Measurements from ENCODE around the gene PRAME.

PRAME gene

GRCh38 chr22:22526125-22526912 is 32.7 kb downstream of the PRAME start:
- no peaks in the 10 kb centered on the region for H3K9me3 ChIP-seq (ENCODE audit: control insufficient read depth, low read length)
- no peak overlapping the region for H2AFZ ChIP-seq (ENCODE audit: low read depth, low read length)
- no peak overlapping the region for H2BK15ac ChIP-seq (ENCODE audit: low read depth, poor library complexity, severe bottlenecking)
- H3K14ac ChIP-seq (ENCODE audit: low read length in 2 of 2), result no peak overlapping the region
- H2BK12ac ChIP-seq (ENCODE audit: low read length in 2 of 2), result no peak overlapping the region
- no peak overlapping the region for H3K18ac ChIP-seq (ENCODE audit: low read depth in 1 of 2, low read length in 2 of 2)
- no peak overlapping the region for H3K27ac ChIP-seq (ENCODE audit: low read length, poor library complexity, severe bottlenecking)
- H3K27me3 ChIP-seq (ENCODE audit: control insufficient read depth in 1 of 2, insufficient read depth in 1 of 2, low read length in 2 of 2), result peaks cover 5 to 12% of the 10 kb centered on the region in 2 experiments
- H3K4ac ChIP-seq (ENCODE audit: low read depth in 1 of 2, low read length in 2 of 2), result no peak overlapping the region
- H4K8ac ChIP-seq (ENCODE audit: low read length), result no peak overlapping the region
- no peaks in the 10 kb centered on the region for H3K4me1 ChIP-seq (ENCODE audit: control insufficient read depth, insufficient read depth, low read depth, low read length)
- no peak overlapping the region for H2AK5ac ChIP-seq (ENCODE audit: low read length, severe bottlenecking)
- no peak overlapping the region for H2BK5ac ChIP-seq (ENCODE audit: low read depth, low read length, poor library complexity, severe bottlenecking)
- no peak overlapping the region for H3K4me2 ChIP-seq (ENCODE audit: low read length, poor library complexity, severe bottlenecking)
- no peak overlapping the region for H3K23ac ChIP-seq (ENCODE audit: low read length in 2 of 2)
- no peak overlapping the region for H3K4me3 ChIP-seq (ENCODE audit: insufficient read depth in 1 of 2, low read depth in 1 of 2, low read length in 2 of 2)
- 61% methylated on average over 3 of the region's 4 CpGs for WGBS
- H3K36me3 ChIP-seq (ENCODE audit: control insufficient read depth in 1 of 2, insufficient read depth in 2 of 2, low read depth in 1 of 2, low read length in 2 of 2), result no peaks in the 10 kb centered on the region
- no peak overlapping the region for H4K91ac ChIP-seq (ENCODE audit: low read length)
- H3K79me1 ChIP-seq (replicated peaks; ENCODE audit: low read length, poor library complexity, severe bottlenecking), result no peaks in the 10 kb centered on the region
- DNase-seq, result no peak
- no peak overlapping the region for H2BK120ac ChIP-seq (ENCODE audit: low read depth, low read length)
- no peak overlapping the region for H3K9ac ChIP-seq (ENCODE audit: low read length)

GRCh38 chr22:22523494-22523893 is 35.6 kb downstream of the PRAME start:
- Histone ChIP-seq H3K4me2 (ENCODE audit: low read length, poor library complexity, severe bottlenecking) (no peak overlapping the region), H4K91ac (ENCODE audit: low read length) (no peak overlapping the region), H3K4me3 (ENCODE audit: insufficient read depth in 1 of 2, low read depth in 1 of 2, low read length in 2 of 2) (no peak overlapping the region), H2BK12ac (ENCODE audit: low read length in 2 of 2) (no peak overlapping the region), H2AK5ac (ENCODE audit: low read length, severe bottlenecking) (no peak overlapping the region), H3K23ac (ENCODE audit: low read length in 2 of 2) (no peak overlapping the region), H4K8ac (ENCODE audit: low read length) (no peak overlapping the region), H3K14ac (ENCODE audit: low read length in 2 of 2) (no peak overlapping the region), H2BK15ac (ENCODE audit: low read depth, poor library complexity, severe bottlenecking) (no peak overlapping the region), H3K27ac (ENCODE audit: low read length, poor library complexity, severe bottlenecking) (no peak overlapping the region), H2AFZ (ENCODE audit: low read depth, low read length) (no peak overlapping the region), H3K27me3 (ENCODE audit: control insufficient read depth in 1 of 2, insufficient read depth in 1 of 2, low read length in 2 of 2) (peaks cover 5 to 12% of the 10 kb centered on the region in 2 experiments), H3K4ac (ENCODE audit: low read depth in 1 of 2, low read length in 2 of 2) (no peak overlapping the region), H2BK5ac (ENCODE audit: low read depth, low read length, poor library complexity, severe bottlenecking) (no peak overlapping the region), H3K9me3 (ENCODE audit: control insufficient read depth, low read length) (no peaks in the 10 kb centered on the region), H2BK120ac (ENCODE audit: low read depth, low read length) (no peak overlapping the region), H3K18ac (ENCODE audit: low read depth in 1 of 2, low read length in 2 of 2) (no peak overlapping the region), H3K4me1 (ENCODE audit: control insufficient read depth, insufficient read depth, low read depth, low read length) (no peaks in the 10 kb centered on the region), H3K36me3 (ENCODE audit: control insufficient read depth in 1 of 2, insufficient read depth in 2 of 2, low read depth in 1 of 2, low read length in 2 of 2) (no peaks in the 10 kb centered on the region), H3K79me1 (replicated peaks; ENCODE audit: low read length, poor library complexity, severe bottlenecking) (no peaks in the 10 kb centered on the region), H3K9ac (ENCODE audit: low read length) (no peak overlapping the region)
- 74% methylated on average over 6 of the region's 6 CpGs for whole genome bisulfite sequencing
- no peak for DNase-seq

- Histone ChIP-seq H3K9ac (ENCODE audit: low read length) (no peak overlapping the region), H3K14ac (ENCODE audit: low read length in 2 of 2) (no peak overlapping the region), H3K4me3 (ENCODE audit: insufficient read depth in 1 of 2, low read depth in 1 of 2, low read length in 2 of 2) (no peak overlapping the region), H2AK5ac (ENCODE audit: low read length, severe bottlenecking) (no peak overlapping the region), H3K27me3 (ENCODE audit: control insufficient read depth in 1 of 2, insufficient read depth in 1 of 2, low read length in 2 of 2) (peaks cover 6 to 15% of the 10 kb centered on the region in 2 experiments), H4K91ac (ENCODE audit: low read length) (no peak overlapping the region), H2BK5ac (ENCODE audit: low read depth, low read length, poor library complexity, severe bottlenecking) (no peak overlapping the region), H2BK120ac (ENCODE audit: low read depth, low read length) (no peak overlapping the region), H3K4me2 (ENCODE audit: low read length, poor library complexity, severe bottlenecking) (no peak overlapping the region), H2BK12ac (ENCODE audit: low read length in 2 of 2) (no peak overlapping the region), H3K9me3 (ENCODE audit: control insufficient read depth, low read length) (no peaks in the 10 kb centered on the region), H2BK15ac (ENCODE audit: low read depth, poor library complexity, severe bottlenecking) (no peak overlapping the region), H3K27ac (ENCODE audit: low read length, poor library complexity, severe bottlenecking) (no peak overlapping the region), H3K4ac (ENCODE audit: low read depth in 1 of 2, low read length in 2 of 2) (no peak overlapping the region), H3K23ac (ENCODE audit: low read length in 2 of 2) (no peak overlapping the region), H3K79me1 (replicated peaks; ENCODE audit: low read length, poor library complexity, severe bottlenecking) (no peaks in the 10 kb centered on the region), H3K18ac (ENCODE audit: low read depth in 1 of 2, low read length in 2 of 2) (no peak overlapping the region), H4K8ac (ENCODE audit: low read length) (no peak overlapping the region), H3K4me1 (ENCODE audit: control insufficient read depth, insufficient read depth, low read depth, low read length) (no peaks in the 10 kb centered on the region), H2AFZ (ENCODE audit: low read depth, low read length) (no peak overlapping the region), H3K36me3 (ENCODE audit: control insufficient read depth in 1 of 2, insufficient read depth in 2 of 2, low read depth in 1 of 2, low read length in 2 of 2) (no peaks in the 10 kb centered on the region)
- 79% methylated on average over 8 of the region's 8 CpGs for WGBS
- no peak for DNase-seq
These were observed 37.4 kb downstream of the PRAME start for GRCh38 chr22:22521631-22522030.

- H2BK12ac ChIP-seq (ENCODE audit: low read length in 2 of 2), result no peak overlapping the region
- no peaks in the 10 kb centered on the region for H3K79me1 ChIP-seq (replicated peaks; ENCODE audit: low read length, poor library complexity, severe bottlenecking)
- H2BK15ac ChIP-seq (ENCODE audit: low read depth, poor library complexity, severe bottlenecking), result no peak overlapping the region
- no peaks in the 10 kb centered on the region for H3K36me3 ChIP-seq (ENCODE audit: control insufficient read depth in 1 of 2, insufficient read depth in 2 of 2, low read depth in 1 of 2, low read length in 2 of 2)
- H3K27ac ChIP-seq (ENCODE audit: low read length, poor library complexity, severe bottlenecking), result no peak overlapping the region
- no peak overlapping the region for H3K14ac ChIP-seq (ENCODE audit: low read length in 2 of 2)
- no peak for DNase-seq
- H3K9ac ChIP-seq (ENCODE audit: low read length), result no peak overlapping the region
- H3K4me1 ChIP-seq (ENCODE audit: control insufficient read depth, insufficient read depth, low read depth, low read length), result no peaks in the 10 kb centered on the region
- H2AFZ ChIP-seq (ENCODE audit: low read depth, low read length), result no peak overlapping the region
- H4K91ac ChIP-seq (ENCODE audit: low read length), result no peak overlapping the region
- H4K8ac ChIP-seq (ENCODE audit: low read length), result no peak overlapping the region
- peaks cover 9 to 22% of the 10 kb centered on the region in 2 experiments for H3K27me3 ChIP-seq (ENCODE audit: control insufficient read depth in 1 of 2, insufficient read depth in 1 of 2, low read length in 2 of 2)
- H3K23ac ChIP-seq (ENCODE audit: low read length in 2 of 2), result no peak overlapping the region
- H2AK5ac ChIP-seq (ENCODE audit: low read length, severe bottlenecking), result no peak overlapping the region
- H3K4ac ChIP-seq (ENCODE audit: low read depth in 1 of 2, low read length in 2 of 2), result no peak overlapping the region
- no peaks in the 10 kb centered on the region for H3K9me3 ChIP-seq (ENCODE audit: control insufficient read depth, low read length)
- H2BK5ac ChIP-seq (ENCODE audit: low read depth, low read length, poor library complexity, severe bottlenecking), result no peak overlapping the region
- H3K4me2 ChIP-seq (ENCODE audit: low read length, poor library complexity, severe bottlenecking), result no peak overlapping the region
- H3K18ac ChIP-seq (ENCODE audit: low read depth in 1 of 2, low read length in 2 of 2), result no peak overlapping the region
- H2BK120ac ChIP-seq (ENCODE audit: low read depth, low read length), result no peak overlapping the region
- WGBS, result 64% methylated on average over 12 of the region's 12 CpGs
- H3K4me3 ChIP-seq (ENCODE audit: insufficient read depth in 1 of 2, low read depth in 1 of 2, low read length in 2 of 2), result no peak overlapping the region
These were observed 38.1 kb downstream of the PRAME start for GRCh38 chr22:22520667-22521602.

Measured in mesenchymal stem cell (in vitro differentiated cells and primary cell).